Activated T-helper 1 cell treated with anti-CD3 and anti-CD28 coated beads, Interleukin-12 subunit alpha, Interleukin-12 subunit beta, Interleukin-2, Interleukin-4 antibody, amounts not matched to agents 30 ng/mL and 10 ng/mL and 1 ng/mL, durations not matched to agents 14 hours and 24 hours and 36 hours (primary cell): ENCODE measurements around the gene MICOS13. TPM values are rescaled to one million over a fixed set of nuclear protein-coding genes. Genes with fewer than 3 reads are reported as not detected.

Experiments used
- DNase-seq: peaks from one replicate; pipeline ENCODE4 v3.0.0; 2021; ENCODE audit warnings: low spot score
- H3K27ac Mint-ChIP-seq: one replicate; pipeline ENCODE4 v1.8.0; 2021; ENCODE audit warnings: mild to moderate bottlenecking, mixed read lengths
- H3K27me3 Mint-ChIP-seq: one replicate; pipeline ENCODE4 v1.8.0; 2022; ENCODE audit warnings: mild to moderate bottlenecking, moderate library complexity, mixed read lengths; ENCODE audit not compliant: insufficient read depth
- H3K36me3 Mint-ChIP-seq: one replicate; pipeline ENCODE4 v1.8.0; 2021; ENCODE audit warnings: low read depth, mixed read lengths
- H3K4me1 Mint-ChIP-seq: one replicate; pipeline ENCODE4 v1.8.0; 2021; ENCODE audit warnings: low read depth, mixed read lengths
- H3K4me3 Mint-ChIP-seq: one replicate; pipeline ENCODE4 v1.8.0; 2021; ENCODE audit warnings: mild to moderate bottlenecking, moderate library complexity, mixed read lengths
- H3K9me3 Mint-ChIP-seq: one replicate; pipeline ENCODE4 v1.8.0; 2021; ENCODE audit warnings: mixed read lengths
- intact Hi-C: fragments of 100-400 bp; cut with micrococcal nuclease; formaldehyde crosslinking; loops from one replicate; pipeline ENCODE4 v1.15.1; 2024
- total RNA-seq: library from RNA; stranded (reverse); gene quantifications from 2 replicates; pipeline ENCODE4 v1.2.3, GENCODE V29; 2022

Gene MICOS13
- total RNA-seq, 1 donor from 2014 or later = 60.6 TPM

DNA sequence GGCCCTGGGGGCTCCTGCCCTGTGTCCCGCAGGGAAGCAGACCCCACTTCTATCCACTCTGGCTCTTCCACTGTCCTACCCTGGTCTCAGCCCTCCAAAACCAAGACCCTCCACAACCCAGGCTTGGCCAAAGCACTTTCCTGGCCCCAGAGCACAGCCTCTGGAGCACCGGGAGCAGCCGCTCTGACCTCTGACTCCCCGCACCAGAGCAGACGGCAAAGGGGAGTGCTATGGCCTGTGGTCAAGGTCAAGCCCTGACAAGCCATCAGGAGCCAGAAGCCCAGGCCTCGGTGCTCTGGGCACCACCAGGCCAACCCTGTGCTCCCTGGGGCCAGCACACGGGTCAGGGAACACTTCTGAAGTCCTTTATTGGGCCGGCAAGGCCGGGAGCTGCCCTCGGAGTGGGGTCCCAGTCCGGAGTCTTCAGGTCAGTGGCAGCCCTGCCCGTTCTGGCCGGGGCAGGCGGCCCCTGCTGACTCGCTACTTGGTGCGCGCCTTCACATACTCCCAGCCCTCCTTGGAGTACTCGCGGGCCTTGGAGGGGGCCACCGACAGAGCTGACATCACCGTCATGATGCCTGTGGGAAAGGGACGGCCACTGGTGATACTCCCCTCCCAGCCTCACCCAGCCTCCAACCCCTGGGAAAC is 2.1 kb downstream of the MICOS13 start:
- intact Hi-C loops = no loop called here
- Mint-ChIP-seq H3K36me3 (peaks cover 10% of the 10 kb centered on the region), H3K4me1 (peaks cover 19% of the 10 kb centered on the region), H3K27ac (no peak overlapping the region), H3K27me3 (peaks cover 3% of the 10 kb centered on the region), H3K4me3 (no peak overlapping the region), H3K9me3 (no peaks in the 10 kb centered on the region)
- no peak for DNase-seq

DNA sequence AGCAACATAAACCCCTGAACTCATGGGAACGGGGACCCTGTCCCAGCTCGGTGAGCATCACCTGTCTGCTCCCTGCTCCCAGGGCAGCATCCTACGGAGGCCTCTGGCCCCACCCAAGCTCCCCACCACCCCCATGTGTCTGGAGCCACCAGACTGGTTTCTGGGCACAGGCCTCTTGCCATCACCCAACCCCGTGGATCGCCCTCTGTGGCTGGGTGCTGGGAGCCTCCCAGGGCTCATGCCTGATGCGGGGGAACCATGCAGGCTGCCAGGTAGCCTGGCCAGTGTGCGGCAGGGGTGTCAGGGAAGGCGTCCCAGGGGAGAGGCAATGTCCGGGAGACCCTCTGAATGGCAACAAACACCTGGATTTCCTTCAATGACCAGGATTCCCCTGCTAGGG is 2.7 kb downstream of the MICOS13 start:
- H3K9me3 Mint-ChIP-seq = no peaks in the 10 kb centered on the region
- intact Hi-C loops = no loop called here
- peak overlapping the region; percentile 29 for H3K4me3 Mint-ChIP-seq
- H3K4me1 Mint-ChIP-seq = peaks cover 19% of the 10 kb centered on the region
- peaks cover 16% of the 10 kb centered on the region for H3K36me3 Mint-ChIP-seq
- H3K27ac Mint-ChIP-seq = no peak overlapping the region
- H3K27me3 Mint-ChIP-seq = peaks cover 3% of the 10 kb centered on the region
- DNase-seq = no peak

DNA sequence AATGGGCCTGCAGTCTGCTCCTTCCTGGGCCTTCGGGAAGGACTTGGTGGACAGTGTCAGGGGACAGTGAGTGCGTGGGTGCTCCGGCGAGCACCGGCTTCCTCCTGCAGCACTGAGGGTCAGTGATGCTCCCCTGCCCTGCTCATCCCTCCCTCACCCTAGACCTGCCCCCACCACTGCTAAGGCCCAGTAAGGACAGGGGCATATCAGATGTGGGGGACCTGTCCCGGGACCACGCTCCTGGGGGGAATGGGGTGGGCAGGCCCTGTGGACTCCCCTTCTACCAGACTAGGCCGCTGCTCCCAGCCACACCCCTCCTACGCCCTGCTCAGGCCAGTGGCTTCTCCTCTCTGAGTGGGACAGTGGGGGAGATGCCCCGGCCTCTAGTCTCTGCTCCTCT is 3.2 kb downstream of the MICOS13 start:
- intact Hi-C loops = no loop called here

DNA sequence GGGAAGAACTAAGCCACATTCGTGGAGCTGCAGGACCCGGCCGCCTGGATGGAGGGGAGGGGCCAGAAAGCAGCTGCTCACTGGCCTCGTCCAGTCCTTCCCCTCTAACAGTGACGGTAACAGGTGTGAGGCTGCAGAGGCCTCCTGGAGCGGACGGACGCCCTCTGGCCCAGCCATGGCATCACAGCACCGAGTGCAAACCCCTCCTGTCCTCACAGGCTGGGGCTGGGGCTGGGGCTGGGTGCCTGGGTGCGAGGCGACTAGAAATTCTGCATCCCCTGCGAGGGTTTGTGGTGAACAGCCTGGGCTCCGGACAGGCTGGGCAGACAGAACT is 3.6 kb downstream of the MICOS13 start:
- Mint-ChIP-seq H3K36me3 (peaks cover 19% of the 10 kb centered on the region), H3K4me1 (peaks cover 17% of the 10 kb centered on the region), H3K9me3 (no peaks in the 10 kb centered on the region), H3K27me3 (no peaks in the 10 kb centered on the region), H3K4me3 (no peak overlapping the region), H3K27ac (no peak overlapping the region)
- intact Hi-C loops = no loop called here
- DNase-seq = no peak

More for the DNA sequence above, 3.2 kb downstream of the MICOS13 start:
- Mint-ChIP-seq H3K9me3 (no peaks in the 10 kb centered on the region), H3K27ac (no peak overlapping the region), H3K4me3 (no peak overlapping the region), H3K4me1 (peaks cover 19% of the 10 kb centered on the region), H3K36me3 (peaks cover 16% of the 10 kb centered on the region), H3K27me3 (peaks cover under 1% of the 10 kb centered on the region)
- DNase-seq = no peak

DNA sequence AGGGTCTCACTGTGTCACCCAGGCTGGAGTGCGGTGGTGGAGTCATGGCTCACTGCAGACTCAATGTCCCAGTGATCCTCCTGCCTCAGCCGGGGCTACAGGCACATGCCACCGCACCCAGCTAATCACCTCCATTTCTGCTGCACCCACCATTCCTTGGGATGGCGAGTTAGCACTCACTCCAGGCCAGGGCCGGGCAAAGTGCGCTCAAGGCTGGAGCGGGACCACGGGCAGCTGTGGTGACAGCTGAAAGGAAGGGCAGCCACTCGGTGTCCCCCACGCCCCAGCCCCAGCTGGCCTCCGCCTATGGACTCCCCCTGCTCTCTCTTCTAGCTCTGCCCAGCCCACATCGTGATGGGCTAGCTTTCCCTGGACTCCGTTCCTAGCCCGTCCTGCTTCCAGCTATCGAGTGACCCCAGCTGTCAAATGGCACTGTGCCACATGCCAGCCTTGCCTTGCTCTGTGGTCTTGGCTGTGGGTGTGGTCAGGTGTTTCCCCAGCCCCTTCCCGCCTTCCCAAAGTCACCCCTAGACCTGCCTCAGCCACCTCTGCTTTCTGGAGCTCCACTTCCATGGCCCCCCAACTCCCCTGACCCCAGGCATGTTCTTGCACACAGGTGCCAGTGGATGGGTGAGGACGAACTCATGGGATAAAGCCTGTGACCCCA is 4.1 kb downstream of the MICOS13 start:
- peaks cover 20% of the 10 kb centered on the region for H3K36me3 Mint-ChIP-seq
- no peaks in the 10 kb centered on the region for H3K9me3 Mint-ChIP-seq

DNA sequence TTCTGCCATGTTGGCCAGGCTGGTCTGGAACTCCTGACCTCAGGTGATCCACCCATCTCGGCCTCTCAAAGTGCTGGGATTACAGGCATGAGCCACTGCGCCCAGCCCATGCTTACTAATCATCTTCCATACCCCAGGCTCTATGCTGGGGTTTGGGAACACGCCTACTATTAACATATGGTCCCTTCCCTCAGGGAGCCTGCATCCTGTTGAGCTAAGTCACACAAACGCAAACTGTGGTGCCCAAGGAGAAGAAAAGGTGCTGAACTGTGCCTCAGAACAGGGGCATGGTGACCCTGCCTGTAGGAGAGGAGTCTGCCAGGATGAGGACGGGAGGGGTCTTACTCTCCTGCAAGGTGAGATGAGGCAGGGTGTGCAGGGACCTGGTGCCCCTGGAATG is 5.6 kb downstream of the MICOS13 start:
- intact Hi-C loops = no loop called here
- H3K4me3 Mint-ChIP-seq = no peak overlapping the region
- no peaks in the 10 kb centered on the region for H3K9me3 Mint-ChIP-seq
- DNase-seq = no peak
- no peak overlapping the region for H3K27ac Mint-ChIP-seq
- peaks cover 6% of the 10 kb centered on the region for H3K4me1 Mint-ChIP-seq
- no peaks in the 10 kb centered on the region for H3K27me3 Mint-ChIP-seq
- peaks cover 22% of the 10 kb centered on the region for H3K36me3 Mint-ChIP-seq

More for the DNA sequence above, 4.1 kb downstream of the MICOS13 start:
- intact Hi-C loops = no loop called here
- Mint-ChIP-seq H3K27me3 (no peaks in the 10 kb centered on the region), H3K4me1 (peaks cover 12% of the 10 kb centered on the region), H3K27ac (no peak overlapping the region), H3K4me3 (no peak overlapping the region)
- DNase-seq = no peak

DNA sequence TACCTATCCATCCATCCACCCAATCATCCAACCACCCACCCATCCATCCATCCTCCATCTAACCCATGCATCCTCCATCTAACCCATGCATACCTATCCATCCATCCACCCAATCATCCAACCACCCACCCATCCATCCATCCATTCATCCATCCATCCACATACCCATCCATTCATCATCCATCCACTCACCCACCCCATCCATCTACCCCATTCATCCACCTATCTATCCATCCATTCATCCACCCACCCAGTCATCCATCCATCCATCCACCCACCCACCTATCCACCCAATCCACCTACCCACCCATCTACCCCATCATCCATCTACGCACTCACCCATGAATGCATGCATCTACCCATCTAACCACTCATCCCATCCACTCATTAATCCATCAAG is 6.6 kb downstream of the MICOS13 start:
- intact Hi-C loops = no loop called here
- Mint-ChIP-seq H3K27ac (no peak overlapping the region), H3K4me1 (no peaks in the 10 kb centered on the region), H3K27me3 (no peaks in the 10 kb centered on the region), H3K36me3 (peaks cover 26% of the 10 kb centered on the region), H3K9me3 (no peaks in the 10 kb centered on the region), H3K4me3 (no peak overlapping the region)
- no peak for DNase-seq

DNA sequence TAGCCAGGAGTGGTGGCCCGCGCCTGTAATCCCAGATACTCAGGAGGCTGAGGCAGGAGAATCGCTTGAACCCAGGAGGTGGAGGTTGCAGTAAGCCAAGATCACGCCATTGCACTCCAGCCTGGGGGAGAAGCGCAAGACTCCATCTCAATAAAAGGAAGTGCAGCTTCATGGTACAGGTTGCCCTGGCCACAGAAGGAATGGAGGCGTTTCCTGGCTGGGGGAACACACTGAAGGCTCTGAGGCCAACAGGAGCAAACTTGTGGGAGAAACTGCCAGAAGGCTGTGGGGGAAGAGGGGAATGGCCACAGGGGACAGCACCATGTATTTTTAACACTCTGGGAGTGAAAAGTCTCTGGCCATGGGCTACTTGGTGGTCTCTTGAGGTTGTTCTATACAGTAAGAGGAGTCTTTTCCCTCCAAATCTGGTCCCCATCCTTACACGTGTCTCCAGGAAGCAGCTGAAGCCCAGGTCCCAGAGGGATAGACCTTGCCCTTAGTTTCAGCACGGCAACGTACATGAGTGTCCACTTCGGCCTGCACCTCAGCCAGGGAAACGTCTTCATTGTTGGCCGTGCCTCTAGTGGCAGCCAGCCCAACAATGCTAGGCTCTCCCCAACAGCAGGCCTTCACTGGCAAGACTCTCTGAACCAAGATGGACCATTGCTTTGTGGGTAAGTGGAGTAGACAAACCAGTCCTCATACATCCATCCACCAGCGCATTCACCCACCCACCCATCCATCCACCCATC is 7.4 kb downstream of the MICOS13 start:
- Mint-ChIP-seq H3K9me3 (no peaks in the 10 kb centered on the region), H3K4me3 (no peak overlapping the region), H3K4me1 (no peaks in the 10 kb centered on the region), H3K36me3 (peaks cover 28% of the 10 kb centered on the region), H3K27me3 (no peaks in the 10 kb centered on the region), H3K27ac (no peak overlapping the region)
- DNase-seq = no peak
- intact Hi-C loops = no loop called here

DNA sequence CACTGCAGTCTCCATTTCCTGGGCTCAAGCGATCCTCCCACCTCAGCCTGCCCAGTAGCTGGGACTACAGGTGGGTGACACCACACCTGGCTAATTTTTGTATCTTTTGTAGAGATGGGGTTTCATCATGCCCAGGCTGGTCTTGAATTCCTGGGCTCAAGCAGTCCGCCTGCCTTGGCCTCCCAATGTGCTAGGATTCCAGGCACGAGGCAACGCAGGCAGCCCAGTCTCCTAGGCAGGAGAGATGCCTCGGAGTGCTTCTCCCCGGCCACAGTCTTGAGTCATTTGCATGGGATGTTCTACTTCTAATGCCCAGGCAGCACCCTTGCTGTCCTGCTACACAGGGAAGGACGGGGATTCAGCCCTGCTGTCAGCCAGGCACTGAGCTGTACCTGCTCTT is 8.7 kb downstream of the MICOS13 start:
- Mint-ChIP-seq H3K27me3 (no peaks in the 10 kb centered on the region), H3K27ac (no peak overlapping the region), H3K36me3 (peaks cover 35% of the 10 kb centered on the region), H3K9me3 (no peaks in the 10 kb centered on the region), H3K4me3 (no peak overlapping the region), H3K4me1 (no peaks in the 10 kb centered on the region)
- intact Hi-C loops = no loop called here
- no peak for DNase-seq

DNA sequence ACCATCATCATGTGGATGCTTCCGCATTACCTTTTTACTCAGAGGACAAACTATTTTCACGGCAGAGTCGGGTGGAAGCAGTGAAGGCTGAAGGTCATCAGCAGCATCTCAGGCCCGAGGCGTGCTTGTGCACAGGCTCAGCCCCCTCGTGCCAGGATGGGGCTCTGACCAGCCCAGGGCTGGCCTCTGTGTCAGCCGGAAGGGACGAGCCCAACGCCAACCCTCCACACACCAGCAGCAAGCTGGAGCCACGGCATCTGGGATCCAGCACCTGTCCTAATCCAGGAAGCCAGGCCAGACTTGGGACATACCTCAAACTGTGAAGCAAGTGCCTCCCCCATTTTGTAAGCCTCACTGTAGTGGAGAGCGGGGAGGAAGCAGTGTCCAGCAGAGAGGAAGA is 11.1 kb downstream of the MICOS13 start:
- H3K4me1 Mint-ChIP-seq = peaks cover 10% of the 10 kb centered on the region
- no peak overlapping the region for H3K4me3 Mint-ChIP-seq
- no peaks in the 10 kb centered on the region for H3K27me3 Mint-ChIP-seq
- intact Hi-C loops = no loop called here
- no peak overlapping the region for H3K27ac Mint-ChIP-seq
- DNase-seq = no peak
- H3K9me3 Mint-ChIP-seq = no peaks in the 10 kb centered on the region
- H3K36me3 Mint-ChIP-seq = peaks cover 48% of the 10 kb centered on the region

DNA sequence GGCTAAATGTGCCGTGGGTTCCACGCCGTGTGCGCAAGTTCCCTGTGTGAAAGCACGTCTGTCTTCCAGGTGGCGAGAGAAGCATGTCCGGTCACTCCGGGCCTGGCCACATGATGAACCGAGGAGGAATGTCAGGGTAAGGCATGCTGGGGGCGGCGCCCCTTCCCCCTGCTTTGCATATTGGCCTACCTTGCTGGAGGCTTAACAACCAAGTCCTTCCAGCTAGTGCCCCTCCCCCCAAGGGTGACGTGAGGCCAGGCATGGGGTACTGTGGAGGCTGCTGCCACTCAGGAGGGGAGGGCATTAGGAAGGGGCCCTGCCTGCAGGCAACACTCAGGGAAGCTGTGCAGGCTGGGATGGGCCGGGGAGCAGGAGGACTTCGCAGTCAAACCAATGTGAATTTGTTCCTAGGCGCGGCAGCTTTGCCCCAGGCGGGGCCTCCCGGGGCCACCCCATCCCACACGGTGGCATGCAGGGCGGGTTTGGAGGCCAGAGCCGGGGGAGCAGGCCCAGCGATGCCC is 12.5 kb downstream of the MICOS13 start:
- Mint-ChIP-seq H3K4me1 (peaks cover 10% of the 10 kb centered on the region), H3K4me3 (no peak overlapping the region), H3K9me3 (no peaks in the 10 kb centered on the region), H3K36me3 (peaks cover 45% of the 10 kb centered on the region), H3K27me3 (no peaks in the 10 kb centered on the region), H3K27ac (no peak overlapping the region)
- no peak for DNase-seq
- intact Hi-C loops = no loop called here

DNA sequence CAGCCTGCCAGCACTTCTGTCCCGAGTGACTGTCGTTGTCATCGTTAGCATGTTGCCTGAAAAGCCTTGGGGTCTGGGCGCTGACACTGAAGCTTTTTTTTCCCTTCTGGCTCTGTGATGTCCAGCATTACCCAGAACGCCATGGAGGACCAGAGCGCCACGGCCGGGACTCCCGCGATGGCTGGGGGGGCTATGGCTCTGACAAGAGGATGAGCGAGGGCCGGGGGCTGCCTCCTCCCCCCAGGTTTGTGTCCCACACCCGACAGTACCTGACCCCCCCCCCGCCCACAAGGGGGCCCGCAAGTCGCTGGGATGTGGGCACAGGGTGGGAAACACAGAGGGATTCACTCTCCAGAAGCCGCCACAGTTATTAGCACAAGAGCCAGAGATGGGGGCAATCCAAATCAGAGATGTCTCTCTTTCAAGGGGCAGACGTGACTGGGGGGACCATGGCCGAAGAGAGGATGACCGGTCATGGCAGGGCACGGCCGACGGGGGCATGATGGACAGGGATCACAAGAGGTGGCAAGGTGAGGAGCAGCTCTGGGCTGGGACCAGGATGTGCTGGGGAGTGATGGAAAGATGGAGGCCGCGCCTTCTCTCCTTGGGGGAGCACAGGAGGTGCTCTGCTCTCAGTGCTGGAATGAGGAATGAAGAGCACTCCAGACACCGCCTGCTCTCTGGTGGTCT is 13.2 kb downstream of the MICOS13 start:
- Mint-ChIP-seq H3K27ac (peak overlapping the region; percentile 77), H3K4me1 (peaks cover 10% of the 10 kb centered on the region), H3K27me3 (no peaks in the 10 kb centered on the region), H3K9me3 (no peaks in the 10 kb centered on the region), H3K36me3 (peaks cover 45% of the 10 kb centered on the region), H3K4me3 (no peak overlapping the region)
- DNase-seq = no peak
- intact Hi-C loops = no loop called here
